LNCaP clone FGC (cell line): ENCODE measurements around the gene MYH4.

ENCODE experiments used
- DNase-seq: peaks from one replicate; pipeline ENCODE4 v3.0.0-alpha.2; 2011; ENCODE audit warnings: low read depth
- H3K4me3 ChIP-seq: 2 replicates; pipeline ENCODE4 v1.5.1; 2011; ENCODE audit warnings: mild to moderate bottlenecking, low read depth, low read length, control low read depth
- TF ChIP-seq, protein P1 (sequence below): IDR thresholded peaks from 2 replicates; pipeline ENCODE4 v1.5.1; 2012; ENCODE audit warnings: mild to moderate bottlenecking; ENCODE audit not compliant: control insufficient read depth, insufficient read depth; ENCODE audit errors: extremely low read depth

Gene MYH4

DNA sequence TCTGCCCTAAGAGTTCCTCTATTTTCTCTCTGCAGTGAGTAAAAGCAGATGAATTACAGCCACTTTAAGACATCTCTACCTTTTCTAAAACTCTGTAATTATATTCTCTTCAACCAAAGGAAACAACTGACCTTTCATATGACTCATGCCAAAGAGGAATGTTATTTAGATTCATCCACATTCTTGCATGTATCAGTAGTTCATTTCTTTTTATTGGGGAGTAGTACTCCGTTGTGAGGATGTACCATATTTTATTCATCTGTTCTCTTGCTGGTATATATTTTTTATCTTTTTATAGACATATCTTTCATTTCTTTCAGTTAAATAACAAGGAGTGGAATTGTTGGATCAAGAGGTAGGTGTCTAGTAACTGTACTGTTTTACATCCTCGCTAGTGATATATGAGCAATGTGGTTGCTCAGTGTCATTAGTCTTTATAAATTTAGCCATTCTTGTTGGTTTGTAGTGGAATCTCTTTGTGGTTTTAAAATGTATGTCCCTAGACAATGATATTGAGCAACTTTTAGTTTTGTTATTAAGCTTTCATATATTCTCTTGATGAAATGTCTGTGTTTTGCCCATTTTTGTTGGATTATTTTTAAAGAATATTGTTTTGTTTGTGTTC lies 39.8 kb downstream of the MYH4 start:
- TF ChIP-seq, protein P1, sequence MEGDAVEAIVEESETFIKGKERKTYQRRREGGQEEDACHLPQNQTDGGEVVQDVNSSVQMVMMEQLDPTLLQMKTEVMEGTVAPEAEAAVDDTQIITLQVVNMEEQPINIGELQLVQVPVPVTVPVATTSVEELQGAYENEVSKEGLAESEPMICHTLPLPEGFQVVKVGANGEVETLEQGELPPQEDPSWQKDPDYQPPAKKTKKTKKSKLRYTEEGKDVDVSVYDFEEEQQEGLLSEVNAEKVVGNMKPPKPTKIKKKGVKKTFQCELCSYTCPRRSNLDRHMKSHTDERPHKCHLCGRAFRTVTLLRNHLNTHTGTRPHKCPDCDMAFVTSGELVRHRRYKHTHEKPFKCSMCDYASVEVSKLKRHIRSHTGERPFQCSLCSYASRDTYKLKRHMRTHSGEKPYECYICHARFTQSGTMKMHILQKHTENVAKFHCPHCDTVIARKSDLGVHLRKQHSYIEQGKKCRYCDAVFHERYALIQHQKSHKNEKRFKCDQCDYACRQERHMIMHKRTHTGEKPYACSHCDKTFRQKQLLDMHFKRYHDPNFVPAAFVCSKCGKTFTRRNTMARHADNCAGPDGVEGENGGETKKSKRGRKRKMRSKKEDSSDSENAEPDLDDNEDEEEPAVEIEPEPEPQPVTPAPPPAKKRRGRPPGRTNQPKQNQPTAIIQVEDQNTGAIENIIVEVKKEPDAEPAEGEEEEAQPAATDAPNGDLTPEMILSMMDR = no peak
- H3K4me3 ChIP-seq = no peak overlapping the region
- no peak for DNase-seq

- DNase-seq = no peak
These were observed 40.6 kb downstream of the MYH4 start for GRCh38 chr17:10428781-10429180.

DNA sequence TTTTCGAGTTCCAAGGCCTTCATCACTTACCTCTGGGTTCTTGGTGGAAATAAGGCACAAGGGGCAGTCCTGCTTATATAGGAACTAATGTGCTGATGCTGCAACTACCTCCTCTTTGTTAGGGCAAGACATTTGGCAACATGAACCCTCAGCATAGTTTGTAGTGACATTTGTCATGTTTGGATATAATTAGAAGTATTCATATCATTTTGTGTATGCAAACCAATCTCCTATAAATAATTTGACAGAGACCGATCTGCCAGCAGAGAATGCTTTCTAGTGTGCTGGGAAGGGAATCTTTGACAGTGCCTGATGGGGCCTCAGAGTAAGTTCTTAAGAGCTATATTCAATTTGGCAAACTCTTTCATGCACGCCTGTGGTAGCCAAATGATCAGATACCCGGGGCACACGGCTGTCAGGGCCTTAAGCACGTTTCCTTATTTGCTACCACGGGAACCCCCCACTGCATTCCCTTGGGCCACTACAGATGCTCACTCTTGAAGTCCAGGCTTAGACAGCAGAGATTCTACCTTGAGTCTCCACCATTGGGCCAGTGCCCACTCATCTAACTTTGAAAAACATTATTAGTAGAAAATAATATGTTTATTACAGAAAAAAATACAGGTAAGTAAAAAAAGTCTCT lies 47.3 kb downstream of the MYH4 start, which contains the start of gene MYH8:
MYH8 (minus strand) TSS at position 51 of the 643 bp plus-strand sequence. CDS start 1,723 bp downstream, outside the sequence.
- TF ChIP-seq, protein P1 = no peak
- no peak within 1 kb of the TSS for H3K4me3 ChIP-seq
- no peak for DNase-seq

More at GRCh38 chr17:10428781-10429180, 40.6 kb downstream of the MYH4 start:
- TF ChIP-seq, protein P1 = no peak
- no peak overlapping the region for H3K4me3 ChIP-seq

- H3K4me3 ChIP-seq = no peak overlapping the region
- TF ChIP-seq, protein P1 = no peak
These were observed 48.1 kb downstream of the MYH4 start for GRCh38 chr17:10421211-10421610.

GRCh38 chr17:10420811-10421210 lies 48.5 kb downstream of the MYH4 start:
- DNase-seq = no peak
- no peak overlapping the region for H3K4me3 ChIP-seq
- TF ChIP-seq, protein P1 = no peak

More at GRCh38 chr17:10421211-10421610, 48.1 kb downstream of the MYH4 start:
- no peak for DNase-seq

DNA sequence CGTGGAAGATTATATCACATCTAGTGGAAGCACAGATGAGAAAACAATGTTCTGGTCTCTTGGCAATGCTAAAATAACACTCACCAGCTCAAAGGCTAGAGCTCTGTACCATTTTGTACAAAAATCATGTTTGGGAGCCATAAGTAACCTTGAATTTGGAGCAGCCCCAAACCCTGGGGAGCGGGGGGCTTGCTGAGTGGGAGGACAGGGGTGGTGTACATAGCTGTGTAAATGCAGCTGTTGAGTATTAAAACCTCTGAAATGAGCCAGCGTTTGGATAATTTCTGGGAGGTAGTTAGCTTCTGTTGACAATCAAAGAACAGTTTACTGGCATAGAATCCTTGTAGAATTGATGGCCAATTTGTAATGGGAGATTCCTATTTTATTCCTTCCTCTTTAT lies 51.9 kb downstream of the MYH4 start:
- DNase-seq = no peak
- TF ChIP-seq, protein P1 = no peak
- no peak overlapping the region for H3K4me3 ChIP-seq
